ENCODE data around the gene SCAANT1. TPM values are rescaled to one million over a fixed set of nuclear protein-coding genes. Genes with fewer than 3 reads are reported as not detected.

The SCAANT1 gene
- total and polyA plus RNA-seq, 9 donors: not detected

DNA sequence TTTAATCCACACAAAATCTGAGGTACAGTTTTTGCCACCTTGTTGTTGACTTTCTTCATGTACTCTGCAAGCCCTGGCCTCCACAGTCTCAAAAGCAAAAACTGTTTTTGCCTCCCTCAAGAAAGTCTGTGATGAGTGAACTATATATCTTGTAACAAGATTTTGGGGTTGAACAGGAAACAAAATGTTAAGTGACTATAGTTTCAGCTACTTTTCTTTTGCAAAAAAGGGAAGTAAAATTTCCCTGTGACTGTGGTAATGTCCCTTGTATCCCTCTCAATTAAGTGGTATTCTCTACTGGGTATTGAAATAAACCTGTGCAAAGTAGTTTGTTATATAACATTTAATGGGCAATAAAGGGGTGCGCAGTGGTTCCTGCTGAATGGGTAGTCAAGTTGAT, 21.3 kb upstream of the SCAANT1 start:
- intact Hi-C loops (cut with DNase I): no loop called here
- Histone ChIP-seq H3K36me3 (no peaks in the 10 kb centered on the region), H3K4me1 (ENCODE audit: insufficient read depth) (peaks cover 4% of the 10 kb centered on the region), H3K27ac (no peak overlapping the region), H3K27me3 (no peaks in the 10 kb centered on the region), H3K4me3 (no peak overlapping the region), H3K9me3 (no peaks in the 10 kb centered on the region)
- 93 to 100% (median 97%) methylated on average over 1 of the region's 1 CpG for WGBS, 3 donors
- TF ChIP-seq EP300 (IDR thresholded peaks at IDR 0.05): no peak
- TF ChIP-seq, protein P1, sequence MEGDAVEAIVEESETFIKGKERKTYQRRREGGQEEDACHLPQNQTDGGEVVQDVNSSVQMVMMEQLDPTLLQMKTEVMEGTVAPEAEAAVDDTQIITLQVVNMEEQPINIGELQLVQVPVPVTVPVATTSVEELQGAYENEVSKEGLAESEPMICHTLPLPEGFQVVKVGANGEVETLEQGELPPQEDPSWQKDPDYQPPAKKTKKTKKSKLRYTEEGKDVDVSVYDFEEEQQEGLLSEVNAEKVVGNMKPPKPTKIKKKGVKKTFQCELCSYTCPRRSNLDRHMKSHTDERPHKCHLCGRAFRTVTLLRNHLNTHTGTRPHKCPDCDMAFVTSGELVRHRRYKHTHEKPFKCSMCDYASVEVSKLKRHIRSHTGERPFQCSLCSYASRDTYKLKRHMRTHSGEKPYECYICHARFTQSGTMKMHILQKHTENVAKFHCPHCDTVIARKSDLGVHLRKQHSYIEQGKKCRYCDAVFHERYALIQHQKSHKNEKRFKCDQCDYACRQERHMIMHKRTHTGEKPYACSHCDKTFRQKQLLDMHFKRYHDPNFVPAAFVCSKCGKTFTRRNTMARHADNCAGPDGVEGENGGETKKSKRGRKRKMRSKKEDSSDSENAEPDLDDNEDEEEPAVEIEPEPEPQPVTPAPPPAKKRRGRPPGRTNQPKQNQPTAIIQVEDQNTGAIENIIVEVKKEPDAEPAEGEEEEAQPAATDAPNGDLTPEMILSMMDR (IDR thresholded peaks at IDR 0.05): no peak
- no peak for TF ChIP-seq POLR2A (IDR thresholded peaks at IDR 0.05)
- DNase-seq: no peak

DNA sequence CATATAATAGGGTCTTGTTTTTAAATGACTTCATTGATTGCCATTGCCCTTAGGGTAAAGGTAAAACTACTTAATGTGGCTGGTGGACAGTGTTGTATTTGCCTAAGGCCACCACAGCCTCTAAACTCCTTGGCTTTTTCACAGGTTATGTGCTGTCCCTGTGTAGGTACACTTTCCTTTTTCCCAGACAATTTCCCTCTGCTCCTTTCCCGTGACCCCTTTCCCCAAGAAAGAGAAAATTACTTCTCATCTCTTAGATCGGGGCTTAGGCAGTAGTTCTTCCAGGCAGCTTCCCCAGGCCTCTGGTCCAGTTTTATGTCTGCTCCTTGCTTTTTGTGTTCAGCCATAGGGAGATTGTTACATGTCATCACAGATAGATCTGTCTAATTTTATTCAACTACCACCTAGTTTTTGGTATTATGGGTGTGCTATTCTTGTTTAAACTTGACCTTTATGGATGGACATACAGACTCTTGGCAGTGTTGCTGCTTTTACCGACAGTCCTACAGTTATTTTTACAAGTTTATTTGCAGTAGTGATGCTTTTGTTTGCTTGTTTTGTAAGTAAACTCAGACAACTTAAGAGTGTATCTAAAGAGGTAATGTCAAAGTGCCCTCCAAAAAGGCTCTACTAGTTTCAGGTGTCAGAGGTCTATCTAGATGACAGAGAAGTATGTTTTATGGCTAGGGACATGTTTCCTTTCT, 20.5 kb upstream of the SCAANT1 start:
- Histone ChIP-seq H3K4me1 (ENCODE audit: insufficient read depth) (peaks cover 3% of the 10 kb centered on the region), H3K27me3 (no peaks in the 10 kb centered on the region), H3K4me3 (no peak overlapping the region), H3K36me3 (no peaks in the 10 kb centered on the region), H3K9me3 (no peaks in the 10 kb centered on the region), H3K27ac (no peak overlapping the region)
- 87 to 93% (median 91%) methylated on average over 3 of the region's 3 CpGs for WGBS, 3 donors
- TF ChIP-seq POLR2A (IDR thresholded peaks at IDR 0.05) (no peak), EP300 (IDR thresholded peaks at IDR 0.05) (no peak)
- TF ChIP-seq, protein P1 (IDR thresholded peaks at IDR 0.05): no peak
- intact Hi-C loops (cut with DNase I): no loop called here
- DNase-seq: no peak

DNA sequence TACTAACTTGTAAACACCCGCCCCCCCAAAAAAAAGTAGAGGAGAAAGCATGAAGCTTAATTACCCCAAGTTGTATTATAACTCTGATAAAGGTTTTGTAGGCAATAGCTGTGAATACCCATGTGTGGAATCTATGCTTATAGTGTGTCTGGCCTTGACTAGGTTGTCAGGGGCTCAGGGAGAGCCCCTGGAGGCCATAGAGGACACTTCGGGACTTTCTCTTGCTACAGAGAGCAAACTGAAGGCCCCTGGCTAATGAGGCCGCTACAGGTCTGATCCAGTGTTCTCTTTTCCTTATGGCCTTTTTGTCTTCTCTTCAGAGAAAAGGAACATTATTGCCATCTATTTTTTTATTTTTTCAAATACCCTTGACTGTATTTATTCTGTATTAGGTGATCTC, 19.1 kb upstream of the SCAANT1 start:
- peaks cover 1% of the 10 kb centered on the region for H3K4me1 ChIP-seq (ENCODE audit: insufficient read depth)
- H3K27ac ChIP-seq: no peak overlapping the region
- no peaks in the 10 kb centered on the region for H3K36me3 ChIP-seq
- H3K27me3 ChIP-seq: no peaks in the 10 kb centered on the region
- TF ChIP-seq POLR2A (IDR thresholded peaks at IDR 0.05): no peak
- TF ChIP-seq, protein P1 (IDR thresholded peaks at IDR 0.05): no peak
- TF ChIP-seq EP300 (IDR thresholded peaks at IDR 0.05): no peak
- DNase-seq: no peak
- H3K4me3 ChIP-seq: no peak overlapping the region
- H3K9me3 ChIP-seq: no peaks in the 10 kb centered on the region
- intact Hi-C loops (cut with DNase I): no loop called here
- 96 to 99% (median 96%) methylated on average over 3 of the region's 3 CpGs for WGBS, 3 donors

DNA sequence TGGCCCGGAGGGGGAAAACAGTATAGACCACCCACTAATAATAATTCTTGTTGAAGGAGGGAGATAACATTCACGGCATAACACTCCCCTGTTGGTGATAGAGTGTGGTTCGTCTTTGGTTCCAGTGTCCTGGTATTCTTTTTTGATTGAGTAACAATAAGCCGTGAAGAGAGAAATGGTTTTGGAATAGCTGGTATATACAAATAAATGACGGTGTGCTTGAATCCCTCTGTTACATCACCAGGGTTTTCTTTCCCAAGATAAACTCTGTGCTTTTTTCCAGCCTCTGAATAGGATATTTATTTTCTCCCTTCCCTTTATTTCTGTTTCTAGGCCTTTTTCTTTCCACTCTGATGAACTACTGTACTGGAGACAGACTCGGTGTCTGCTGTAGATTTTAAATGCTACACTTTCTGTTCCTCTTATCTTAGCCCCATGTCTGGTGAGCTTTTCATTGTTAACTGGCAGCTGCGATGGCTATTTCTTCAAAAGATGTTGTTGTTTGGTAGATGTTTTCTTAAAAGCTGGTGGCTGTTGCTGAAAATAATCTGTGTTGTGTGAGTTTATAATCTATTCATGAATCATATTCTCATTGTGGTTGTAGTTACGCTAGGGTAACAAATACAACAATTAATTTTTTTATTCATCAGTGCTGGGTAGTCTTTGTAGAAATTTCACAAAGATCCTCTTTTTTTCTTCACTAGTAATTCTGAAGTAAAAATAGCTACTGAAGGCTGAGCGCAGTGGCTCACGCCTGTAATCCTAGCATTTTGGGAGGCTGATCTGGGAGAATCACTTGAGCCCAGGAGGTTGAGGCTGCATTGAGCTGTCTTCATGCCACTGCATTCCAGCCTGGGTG, 15.5 kb upstream of the SCAANT1 start:
- H3K27me3 ChIP-seq: no peaks in the 10 kb centered on the region
- H3K27ac ChIP-seq: no peak overlapping the region
- no peak overlapping the region for H3K4me3 ChIP-seq
- no peak for DNase-seq
- 84 to 86% (median 84%) methylated on average over 10 of the region's 10 CpGs for WGBS, 3 donors
- H3K4me1 ChIP-seq (ENCODE audit: insufficient read depth): peaks cover 4% of the 10 kb centered on the region
- no peaks in the 10 kb centered on the region for H3K36me3 ChIP-seq
- TF ChIP-seq, protein P1 (IDR thresholded peaks at IDR 0.05): no peak
- TF ChIP-seq EP300 (IDR thresholded peaks at IDR 0.05) (no peak), POLR2A (IDR thresholded peaks at IDR 0.05) (no peak)
- intact Hi-C loops (cut with DNase I): loop anchor here in 2 of 4 donors (10.0 kb wide), 2 partner anchors 57 to 67 kb away; no protein-coding TSS in a partner anchor
- no peaks in the 10 kb centered on the region for H3K9me3 ChIP-seq
